GM10248 (cell line): ENCODE results near the gene EWSR1.

Experiments
- CTCF ChIA-PET: fragments of 300-600 bp; sonication (Branson Sonifier 250); formaldehyde crosslinking; extraction: SDS; loops from one replicate; lab custom pipeline; 2021; ENCODE audit warnings: antibody characterized with exemption; lab: Yijun Ruan, JAX
- POLR2A ChIA-PET: fragments of 350-650 bp; sonication (Branson Sonifier 250); formaldehyde crosslinking; extraction: SDS; loops from one replicate; lab custom pipeline; 2020; ENCODE audit warnings: antibody characterized with exemption; lab: Yijun Ruan, JAX
- DNase-seq: peaks from one replicate; pipeline ENCODE4 v3.0.0; 2012; ENCODE audit errors: extremely low spot score
- TF ChIP-seq, protein P1 (sequence below): IDR thresholded peaks from 2 replicates; pipeline ENCODE4 v1.5.1; 2012; ENCODE audit warnings: mild to moderate bottlenecking, low read depth; ENCODE audit errors: extremely low read depth, missing control alignments, control extremely low read depth

Gene EWSR1

GRCh38 chr22:29302402-29302680, 34.3 kb downstream of the EWSR1 start:
- TF ChIP-seq, protein P1, sequence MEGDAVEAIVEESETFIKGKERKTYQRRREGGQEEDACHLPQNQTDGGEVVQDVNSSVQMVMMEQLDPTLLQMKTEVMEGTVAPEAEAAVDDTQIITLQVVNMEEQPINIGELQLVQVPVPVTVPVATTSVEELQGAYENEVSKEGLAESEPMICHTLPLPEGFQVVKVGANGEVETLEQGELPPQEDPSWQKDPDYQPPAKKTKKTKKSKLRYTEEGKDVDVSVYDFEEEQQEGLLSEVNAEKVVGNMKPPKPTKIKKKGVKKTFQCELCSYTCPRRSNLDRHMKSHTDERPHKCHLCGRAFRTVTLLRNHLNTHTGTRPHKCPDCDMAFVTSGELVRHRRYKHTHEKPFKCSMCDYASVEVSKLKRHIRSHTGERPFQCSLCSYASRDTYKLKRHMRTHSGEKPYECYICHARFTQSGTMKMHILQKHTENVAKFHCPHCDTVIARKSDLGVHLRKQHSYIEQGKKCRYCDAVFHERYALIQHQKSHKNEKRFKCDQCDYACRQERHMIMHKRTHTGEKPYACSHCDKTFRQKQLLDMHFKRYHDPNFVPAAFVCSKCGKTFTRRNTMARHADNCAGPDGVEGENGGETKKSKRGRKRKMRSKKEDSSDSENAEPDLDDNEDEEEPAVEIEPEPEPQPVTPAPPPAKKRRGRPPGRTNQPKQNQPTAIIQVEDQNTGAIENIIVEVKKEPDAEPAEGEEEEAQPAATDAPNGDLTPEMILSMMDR, result no peak
- POLR2A ChIA-PET, result interaction anchor here (0.6 kb wide), 1 partner anchor 20 kb away, joined by 3 read pairs; no protein-coding TSS in a partner anchor
- CTCF ChIA-PET, result interaction anchor here (1.1 kb wide), 1 partner anchor 14 kb away, joined by 3 read pairs; no protein-coding TSS in a partner anchor
- no peak for DNase-seq

DNA sequence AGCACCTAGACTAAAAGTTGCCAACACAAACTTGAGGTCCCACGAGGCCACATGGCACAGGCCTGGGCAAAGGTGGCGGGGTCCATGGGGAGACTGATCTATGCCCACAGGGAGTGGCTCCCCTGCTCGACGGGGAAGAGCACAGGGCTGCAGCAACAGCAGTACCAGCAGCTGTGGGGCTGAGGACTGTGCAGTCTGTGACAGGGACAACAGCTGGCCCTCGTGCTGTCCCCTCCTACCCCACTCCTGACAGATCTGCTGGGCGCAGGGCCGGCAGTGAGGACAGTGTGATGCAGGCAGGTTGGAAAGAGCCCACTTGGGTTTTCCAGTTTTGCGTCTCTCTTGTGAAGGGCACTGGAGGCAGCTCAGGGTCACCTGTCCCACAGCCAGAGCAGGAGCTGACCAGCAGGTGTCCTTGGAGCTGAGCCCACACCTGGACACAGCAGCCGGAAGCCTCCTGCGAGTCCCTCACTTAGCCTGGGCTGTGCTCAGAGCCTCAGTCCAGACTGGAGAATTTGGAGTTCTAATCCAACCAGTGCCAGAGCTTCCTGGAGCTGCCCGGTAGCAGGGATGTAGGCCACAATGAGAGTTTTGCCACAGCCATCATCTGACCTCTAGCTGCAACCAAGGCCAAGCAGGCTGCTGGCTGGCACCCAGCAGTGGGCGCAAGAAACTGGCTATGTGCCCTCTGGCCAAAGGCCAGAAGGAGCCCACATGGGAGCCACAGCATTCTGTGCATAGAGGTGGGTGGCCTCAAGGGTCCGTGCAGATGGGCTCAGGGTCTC, 34.8 kb downstream of the EWSR1 start:
- DNase-seq, result no peak
- TF ChIP-seq, protein P1, result no peak
- CTCF ChIA-PET, result interaction anchor here (1.1 to 2.0 kb wide), 3 partner anchors 11 to 16 kb away, joined by 3 to 10 read pairs (median 4); no protein-coding TSS in a partner anchor
- POLR2A ChIA-PET, result interaction anchor here (0.6 to 1.5 kb wide), 2 partner anchors 21 to 23 kb away, joined by 3 to 4 read pairs; no protein-coding TSS in a partner anchor

- POLR2A ChIA-PET, result no interaction called here
Observed at GRCh38 chr22:29305836-29306174, 37.7 kb downstream of the EWSR1 start.

GRCh38 chr22:29306175-29306834, 38.2 kb downstream of the EWSR1 start, which contains the start of gene GAS2L1:
GAS2L1 (plus strand) TSS chr22:29306650; CDS start chr22:29308106, 1,456 bp downstream.
- CTCF ChIA-PET, result interaction anchor here (1.0 to 2.5 kb wide), 5 partner anchors 11 to 29 kb away, joined by 3 to 5 read pairs (median 3); no protein-coding TSS in a partner anchor

More at GRCh38 chr22:29305836-29306174, 37.7 kb downstream of the EWSR1 start:
- TF ChIP-seq, protein P1, result no peak
- CTCF ChIA-PET, result interaction anchor here (0.9 to 2.5 kb wide), 4 partner anchors 11 to 29 kb away, joined by 3 to 5 read pairs (median 3); no protein-coding TSS in a partner anchor
- DNase-seq, result no peak

DNA sequence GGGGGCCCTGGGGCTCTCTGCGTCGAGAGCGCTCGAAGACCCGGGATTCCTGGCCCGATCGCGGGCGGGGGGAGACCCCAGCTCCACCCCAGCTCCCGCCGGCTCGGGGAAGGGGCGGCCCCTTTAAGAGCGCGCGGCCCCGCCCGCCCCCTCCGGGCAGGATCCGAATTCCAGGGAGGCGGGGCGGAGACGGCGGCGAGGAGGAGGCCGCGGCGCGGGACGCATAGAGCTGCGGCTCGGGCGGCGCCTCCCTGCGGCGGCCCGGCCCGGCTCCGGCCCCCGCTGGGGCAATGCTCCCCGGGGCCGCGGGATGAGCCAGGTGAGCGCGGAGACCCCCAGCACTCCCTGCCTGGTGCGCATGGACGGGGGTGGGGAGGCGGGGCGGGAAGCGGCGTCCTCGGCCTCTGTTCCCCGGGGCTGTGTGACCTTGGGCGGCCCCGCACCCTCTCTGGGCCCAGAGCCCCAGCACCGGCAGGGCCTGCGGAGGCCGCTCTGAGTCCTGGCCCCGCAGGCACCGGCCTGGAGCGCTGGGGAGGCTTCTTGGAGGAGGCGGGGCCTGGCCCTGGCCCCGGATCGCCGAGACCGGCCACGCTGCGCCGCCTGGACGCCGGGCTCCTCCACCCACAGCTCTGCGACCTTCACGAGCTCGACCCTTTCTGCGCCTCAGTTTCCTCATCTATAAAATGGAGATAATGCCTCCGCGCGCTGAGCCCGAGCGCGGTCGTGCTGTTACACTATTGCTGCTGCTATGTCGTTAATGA, 38.9 kb downstream of the EWSR1 start:
- POLR2A ChIA-PET, result no interaction called here
- DNase-seq, result peak; percentile 41
- CTCF ChIA-PET, result interaction anchor here (1.1 to 2.5 kb wide), 4 partner anchors 10 to 20 kb away, joined by 3 to 5 read pairs (median 4); no protein-coding TSS in a partner anchor
- TF ChIP-seq, protein P1, result no peak

More at GRCh38 chr22:29306175-29306834, 38.2 kb downstream of the EWSR1 start, which contains the start of gene GAS2L1:
- peak; percentile 70 for DNase-seq
- POLR2A ChIA-PET, result no interaction called here
- TF ChIP-seq, protein P1, result peak; percentile 63
